SK-N-SH (cell line): ENCODE measurements around the gene TUBGCP5.

Source experiments
- CTCF ChIP-seq: fragments of 200-600 bp; sonication (generic); IDR thresholded peaks from 2 replicates; pipeline ENCODE4 v1.6.1; 2017; ENCODE audit warnings: antibody characterized with exemption, mild to moderate bottlenecking, moderate library complexity
- EP300 ChIP-seq, 2 experiments: IDR thresholded peaks; 2 replicates each; pipeline versions ENCODE4 v1.4.0 to v1.6.1; 2012; ENCODE audit warnings: borderline replicate concordance in 1 of 2, low read depth in 1 of 2, low read length in 1 of 2
- GATA2 ChIP-seq: sonication (generic); formaldehyde crosslinking; IDR thresholded peaks from 2 replicates; pipeline ENCODE4 v1.5.0; 2020; ENCODE audit warnings: mild to moderate bottlenecking, missing genetic modification reagents
- JUND ChIP-seq: IDR thresholded peaks from 2 replicates; pipeline ENCODE4 v1.4.0; 2012
- MAX ChIP-seq: IDR thresholded peaks from 2 replicates; pipeline ENCODE4 v1.4.0; 2012; ENCODE audit warnings: low read depth
- POLR2AphosphoS5 ChIP-seq: IDR thresholded peaks from 2 replicates; pipeline ENCODE4 v1.6.1; 2012; ENCODE audit warnings: low read depth, low read length
- RAD21 ChIP-seq: IDR thresholded peaks from 2 replicates; pipeline ENCODE4 v1.6.1; 2012; ENCODE audit warnings: mild to moderate bottlenecking, low read length
- SIN3A ChIP-seq: IDR thresholded peaks from 2 replicates; pipeline ENCODE4 v1.6.1; 2012; ENCODE audit warnings: low read depth, mild to moderate bottlenecking, low read length, moderate library complexity, borderline replicate concordance
- SMC3 ChIP-seq: IDR thresholded peaks from 2 replicates; pipeline ENCODE4 v1.6.1; 2012; ENCODE audit warnings: low read depth, low read length, improper control_type of control experiment
- TCF12 ChIP-seq: IDR thresholded peaks from 2 replicates; pipeline ENCODE4 v1.4.0; 2012
- TEAD4 ChIP-seq: IDR thresholded peaks from 2 replicates; pipeline ENCODE4 v1.4.0; 2012; ENCODE audit warnings: mild to moderate bottlenecking, borderline replicate concordance; ENCODE audit not compliant: insufficient read depth
- YY1 ChIP-seq: IDR thresholded peaks from 2 replicates; pipeline ENCODE4 v1.4.0; 2012; ENCODE audit warnings: low read depth, mild to moderate bottlenecking
- TF ChIP-seq, protein P1 (sequence below): IDR thresholded peaks from 2 replicates; pipeline ENCODE4 v1.6.1; 2012; ENCODE audit warnings: mild to moderate bottlenecking, low read depth, low read length, moderate library complexity
- TF ChIP-seq, protein P2 (sequence below): IDR thresholded peaks from 2 replicates; pipeline ENCODE4 v1.4.0; 2012; ENCODE audit warnings: low read depth, borderline replicate concordance

DNA sequence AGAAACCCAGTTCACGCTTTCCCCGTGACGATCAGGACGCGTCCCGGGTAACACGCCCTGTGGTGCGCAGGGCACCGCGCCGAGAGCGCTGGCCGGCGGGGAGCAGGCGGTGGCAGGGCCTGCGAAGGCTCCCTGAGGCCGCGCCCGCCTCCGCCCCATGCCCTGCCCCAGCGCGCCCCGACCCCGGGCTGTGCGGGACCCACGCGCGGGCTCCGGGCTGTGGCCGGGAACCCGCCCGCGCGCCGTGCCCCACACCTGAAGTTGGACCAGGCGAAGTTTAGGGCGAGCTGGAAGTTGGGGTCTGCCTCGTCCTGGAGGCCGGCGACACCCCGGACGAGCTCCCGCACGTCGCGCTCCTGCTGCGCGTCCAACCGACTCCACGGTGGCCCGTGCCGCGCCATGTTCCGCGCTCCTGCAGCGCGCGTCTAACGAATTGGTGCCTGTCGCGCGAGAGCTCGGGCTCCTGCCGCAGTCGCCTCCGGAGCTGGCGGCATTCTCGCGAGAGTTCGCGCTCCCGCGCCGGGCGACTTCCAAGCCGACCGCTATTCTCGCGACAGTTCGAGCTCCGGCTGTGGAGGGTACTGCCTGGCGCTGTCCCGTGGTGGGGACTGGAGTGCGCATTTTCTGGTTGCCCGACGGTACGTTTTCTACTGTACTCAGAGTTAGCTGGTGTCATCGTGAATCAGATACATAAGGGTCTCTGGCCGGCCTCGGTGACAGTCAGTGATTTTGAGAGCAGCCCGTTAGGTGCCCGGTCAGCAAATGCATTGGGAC is at the start of gene TUBGCP5:
- TF ChIP-seq CTCF (peak; percentile 37; the same call in 1 of the 2 replicates), YY1 (peak; percentile 87), TEAD4 (no peak), GATA2 (CRISPR knock-in tag) (no peak), POLR2AphosphoS5 (peak; percentile 92), SIN3A (peak; percentile 98), MAX (peak; percentile 65), EP300 (IDR thresholded peaks at IDR 0.05; ENCODE audit: borderline replicate concordance in 1 of 2, low read depth in 1 of 2, low read length in 1 of 2) (no peak), RAD21 (no peak), TCF12 (no peak), SMC3 (no peak), JUND (no peak)
- TF ChIP-seq, protein P1, sequence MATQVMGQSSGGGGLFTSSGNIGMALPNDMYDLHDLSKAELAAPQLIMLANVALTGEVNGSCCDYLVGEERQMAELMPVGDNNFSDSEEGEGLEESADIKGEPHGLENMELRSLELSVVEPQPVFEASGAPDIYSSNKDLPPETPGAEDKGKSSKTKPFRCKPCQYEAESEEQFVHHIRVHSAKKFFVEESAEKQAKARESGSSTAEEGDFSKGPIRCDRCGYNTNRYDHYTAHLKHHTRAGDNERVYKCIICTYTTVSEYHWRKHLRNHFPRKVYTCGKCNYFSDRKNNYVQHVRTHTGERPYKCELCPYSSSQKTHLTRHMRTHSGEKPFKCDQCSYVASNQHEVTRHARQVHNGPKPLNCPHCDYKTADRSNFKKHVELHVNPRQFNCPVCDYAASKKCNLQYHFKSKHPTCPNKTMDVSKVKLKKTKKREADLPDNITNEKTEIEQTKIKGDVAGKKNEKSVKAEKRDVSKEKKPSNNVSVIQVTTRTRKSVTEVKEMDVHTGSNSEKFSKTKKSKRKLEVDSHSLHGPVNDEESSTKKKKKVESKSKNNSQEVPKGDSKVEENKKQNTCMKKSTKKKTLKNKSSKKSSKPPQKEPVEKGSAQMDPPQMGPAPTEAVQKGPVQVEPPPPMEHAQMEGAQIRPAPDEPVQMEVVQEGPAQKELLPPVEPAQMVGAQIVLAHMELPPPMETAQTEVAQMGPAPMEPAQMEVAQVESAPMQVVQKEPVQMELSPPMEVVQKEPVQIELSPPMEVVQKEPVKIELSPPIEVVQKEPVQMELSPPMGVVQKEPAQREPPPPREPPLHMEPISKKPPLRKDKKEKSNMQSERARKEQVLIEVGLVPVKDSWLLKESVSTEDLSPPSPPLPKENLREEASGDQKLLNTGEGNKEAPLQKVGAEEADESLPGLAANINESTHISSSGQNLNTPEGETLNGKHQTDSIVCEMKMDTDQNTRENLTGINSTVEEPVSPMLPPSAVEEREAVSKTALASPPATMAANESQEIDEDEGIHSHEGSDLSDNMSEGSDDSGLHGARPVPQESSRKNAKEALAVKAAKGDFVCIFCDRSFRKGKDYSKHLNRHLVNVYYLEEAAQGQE: peak; percentile 26; the same call in 1 of the 2 replicates
- TF ChIP-seq, protein P2, sequence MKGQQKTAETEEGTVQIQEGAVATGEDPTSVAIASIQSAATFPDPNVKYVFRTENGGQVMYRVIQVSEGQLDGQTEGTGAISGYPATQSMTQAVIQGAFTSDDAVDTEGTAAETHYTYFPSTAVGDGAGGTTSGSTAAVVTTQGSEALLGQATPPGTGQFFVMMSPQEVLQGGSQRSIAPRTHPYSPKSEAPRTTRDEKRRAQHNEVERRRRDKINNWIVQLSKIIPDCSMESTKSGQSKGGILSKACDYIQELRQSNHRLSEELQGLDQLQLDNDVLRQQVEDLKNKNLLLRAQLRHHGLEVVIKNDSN: no peak
